ENCODE results near the gene CSNK1D. TPM values are rescaled to one million over a fixed set of nuclear protein-coding genes. Genes with fewer than 3 reads are reported as not detected.

CSNK1D gene
- total and polyA plus RNA-seq, 10 of the 15 experiments (the other 5 are each of a cell fraction or from before 2014, with no cell fraction given), result 5.7 to 105 (median 58.1) TPM

- H3K9me3 ChIP-seq (replicated peaks; ENCODE audit: control insufficient read depth, insufficient read depth, low read length), result no peaks in the 10 kb centered on the region; the same call in 2 of the 3 replicates
- ChIA-PET SMC1A (ENCODE audit: uncharacterized antibody, unreplicated experiment) (no interaction called here), POLR2A (interaction anchor here (0.5 kb wide), 1 partner anchor 243 kb away, joined by 4 read pairs; no protein-coding TSS in a partner anchor), CTCF (interaction anchor here (0.6 kb wide), 1 partner anchor 148 kb away, joined by 3 read pairs; no protein-coding TSS in a partner anchor), RAD21 (ENCODE audit: unreplicated experiment) (no interaction called here)
- peaks cover 5% of the 10 kb centered on the region; the same call in 1 of the 2 replicates for H4K20me1 ChIP-seq (ENCODE audit: control insufficient read depth, insufficient read depth)
- H3K79me2 ChIP-seq (ENCODE audit: control insufficient read depth, insufficient read depth, low read length), result no peaks in the 10 kb centered on the region; the same call in 1 of the 2 replicates
- no peak overlapping the region for H3K27ac ChIP-seq (ENCODE audit: control insufficient read depth, insufficient read depth)
- intact Hi-C loops (cut with micrococcal nuclease; ENCODE audit: unreplicated experiment), result no loop called here
- TF ChIP-seq POLR2AphosphoS5 (IDR thresholded peaks at IDR 0.05; ENCODE audit: low read length) (peak; percentile 35; the same call in 1 of the 2 replicates), IKZF1 (conservative IDR thresholded peaks at IDR 0.05) (no peak), POLR2A (IDR thresholded peaks at IDR 0.05; ENCODE audit: low read depth, low read length) (peak; percentile 59)
- H2AFZ ChIP-seq (ENCODE audit: control insufficient read depth, low read depth, low read length), result no peak overlapping the region
- H3K4me2 ChIP-seq (ENCODE audit: control insufficient read depth, insufficient read depth), result no peak overlapping the region
- no peak for ATAC-seq
- H3K36me3 ChIP-seq (ENCODE audit: control insufficient read depth in 2 of 2, insufficient read depth in 2 of 2, low read length in 1 of 2), result peaks cover 38 to 60% of the 10 kb centered on the region in 2 experiments
- in situ Hi-C loops (cut with MboI), result no loop called here
- 98% methylated on average over 23 of the region's 28 CpGs for WGBS (ENCODE audit: insufficient coverage, insufficient replicate concordance, low lambda C conversion rate, missing lambda C conversion rate)
- no peak overlapping the region for H3K9ac ChIP-seq (ENCODE audit: control insufficient read depth, insufficient read depth, low read length)
- no peaks in the 10 kb centered on the region for H3K27me3 ChIP-seq (replicated peaks in 1 of 2; ENCODE audit: control insufficient read depth in 2 of 2, insufficient read depth in 2 of 2, low read length in 1 of 2)
- FAIRE-seq, result no peak
- DNase-seq (ENCODE audit: low read depth, low spot score), result no peak
- no peak overlapping the region for H3K4me3 ChIP-seq
- no peaks in the 10 kb centered on the region for H3K4me1 ChIP-seq (ENCODE audit: control insufficient read depth, insufficient read depth, low read length)
- no TSS peak for BruUV-seq (replicated peaks)
Measured at GRCh38 chr17:82252511-82253178, 20.9 kb downstream of the CSNK1D start.

GRCh38 chr17:82250868-82251500 lies 22.5 kb downstream of the CSNK1D start:
- Histone ChIP-seq H3K4me1 (ENCODE audit: control insufficient read depth, insufficient read depth, low read length) (no peaks in the 10 kb centered on the region), H3K4me3 (no peak overlapping the region), H3K79me2 (ENCODE audit: control insufficient read depth, insufficient read depth, low read length) (no peaks in the 10 kb centered on the region; the same call in 1 of the 2 replicates), H3K9ac (ENCODE audit: control insufficient read depth, insufficient read depth, low read length) (no peak overlapping the region), H3K4me2 (ENCODE audit: control insufficient read depth, insufficient read depth) (no peak overlapping the region), H3K27me3 (replicated peaks in 1 of 2; ENCODE audit: control insufficient read depth in 2 of 2, insufficient read depth in 2 of 2, low read length in 1 of 2) (no peaks in the 10 kb centered on the region), H3K9me3 (replicated peaks; ENCODE audit: control insufficient read depth, insufficient read depth, low read length) (no peaks in the 10 kb centered on the region; the same call in 2 of the 3 replicates), H3K36me3 (ENCODE audit: control insufficient read depth in 2 of 2, insufficient read depth in 2 of 2, low read length in 1 of 2) (peaks cover 36 to 70% of the 10 kb centered on the region in 2 experiments), H2AFZ (ENCODE audit: control insufficient read depth, low read depth, low read length) (no peak overlapping the region), H4K20me1 (ENCODE audit: control insufficient read depth, insufficient read depth) (peaks cover 6% of the 10 kb centered on the region; the same call in 1 of the 2 replicates), H3K27ac (ENCODE audit: control insufficient read depth, insufficient read depth) (no peak overlapping the region)
- intact Hi-C loops (cut with micrococcal nuclease; ENCODE audit: unreplicated experiment), result no loop called here
- DNase-seq (ENCODE audit: low read depth, low spot score) (no peak), FAIRE-seq (no peak), ATAC-seq (no peak)
- ChIA-PET RAD21 (ENCODE audit: unreplicated experiment) (no interaction called here), SMC1A (ENCODE audit: uncharacterized antibody, unreplicated experiment) (no interaction called here), POLR2A (no interaction called here), CTCF (no interaction called here)
- in situ Hi-C loops (cut with MboI), result no loop called here
- 97% methylated on average over 25 of the region's 25 CpGs for WGBS (ENCODE audit: insufficient coverage, insufficient replicate concordance, low lambda C conversion rate, missing lambda C conversion rate)
- TF ChIP-seq MYC (IDR thresholded peaks at IDR 0.05; ENCODE audit: insufficient read depth, insufficient read length, insufficient replicate concordance, low read length, severe bottlenecking), result no peak
- TF ChIP-seq PML (IDR thresholded peaks at IDR 0.05; ENCODE audit: low read length), result 0 out of 2 replicates have a peak, but pooled peaks have one; percentile 21
- BruUV-seq (replicated peaks), result no TSS peak

Data from GM12878 (cell line).